ENCODE data around the gene DAB1.

The DAB1 gene

GRCh38 chr1:56967355-56967754 lies 456.5 kb downstream of the DAB1 start:
- H3K9me3 ChIP-seq (ENCODE audit: control insufficient read depth, insufficient read depth, low read depth, low read length): no peaks in the 10 kb centered on the region
- CTCF ChIA-PET: interaction anchor here (0.6 to 1.3 kb wide), 4 partner anchors 9 to 40 kb away, joined by 3 to 4 read pairs (median 3); no protein-coding TSS in a partner anchor

GRCh38 chr1:56966698-56966999 lies 457.2 kb downstream of the DAB1 start:
- H3K27ac ChIP-seq (ENCODE audit: extremely low read depth, low read depth, low read length): no peak overlapping the region
- ChIA-PET POLR2A (no interaction called here), CTCF (interaction anchor here (0.9 kb wide), 1 partner anchor 10 kb away, joined by 3 read pairs; no protein-coding TSS in a partner anchor)
- no peaks in the 10 kb centered on the region for H3K9me3 ChIP-seq (ENCODE audit: control insufficient read depth, insufficient read depth, low read depth, low read length)
- no peaks in the 10 kb centered on the region for H3K4me1 ChIP-seq (ENCODE audit: control insufficient read depth, insufficient read depth, low read length)
- no peaks in the 10 kb centered on the region for H3K36me3 ChIP-seq (ENCODE audit: control insufficient read depth in 2 of 2, insufficient read depth in 1 of 2, low read length in 2 of 2)
- H3K4me3 ChIP-seq (ENCODE audit: low read depth, low read length): no peak overlapping the region
- TF ChIP-seq ZNF37A (tag by site-specific recombination; IDR thresholded peaks at IDR 0.05) (no peak), ZNF555 (tag by site-specific recombination; conservative IDR thresholded peaks at IDR 0.05) (no peak), ZNF600 (tag by site-specific recombination; IDR thresholded peaks at IDR 0.05) (no peak), ZBTB44 (tag by site-specific recombination; IDR thresholded peaks at IDR 0.05) (no peak), ZNF26 (tag by site-specific recombination; IDR thresholded peaks at IDR 0.05) (no peak), IKZF3 (tag by site-specific recombination; IDR thresholded peaks at IDR 0.05) (no peak)

More at GRCh38 chr1:56967355-56967754, 456.5 kb downstream of the DAB1 start:
- POLR2A ChIA-PET: no interaction called here
- Histone ChIP-seq H3K27ac (ENCODE audit: extremely low read depth, low read depth, low read length) (no peak overlapping the region), H3K4me3 (ENCODE audit: low read depth, low read length) (no peak overlapping the region), H3K4me1 (ENCODE audit: control insufficient read depth, insufficient read depth, low read length) (no peaks in the 10 kb centered on the region), H3K36me3 (ENCODE audit: control insufficient read depth in 2 of 2, insufficient read depth in 1 of 2, low read length in 2 of 2) (no peaks in the 10 kb centered on the region)
- TF ChIP-seq HOXD13 (CRISPR knock-in tag; IDR thresholded peaks at IDR 0.05; ENCODE audit: borderline replicate concordance) (no peak), ZBTB17 (tag by site-specific recombination; IDR thresholded peaks at IDR 0.05) (no peak), PRDM6 (tag by site-specific recombination; IDR thresholded peaks at IDR 0.05) (no peak), REPIN1 (tag by site-specific recombination; IDR thresholded peaks at IDR 0.05; ENCODE audit: low read depth) (no peak), ZNF830 (tag by site-specific recombination; IDR thresholded peaks at IDR 0.05; ENCODE audit: low read depth) (no peak), ZNF518A (tag by site-specific recombination; conservative IDR thresholded peaks at IDR 0.05; ENCODE audit: low read depth) (no peak), ZNF514 (tag by site-specific recombination; IDR thresholded peaks at IDR 0.05) (no peak), ZNF112 (tag by site-specific recombination; IDR thresholded peaks at IDR 0.05) (no peak), BCL11B (tag by site-specific recombination; IDR thresholded peaks at IDR 0.05; ENCODE audit: low read depth) (no peak), ZNF768 (tag by site-specific recombination; IDR thresholded peaks at IDR 0.05) (no peak), ZEB2 (tag by site-specific recombination; IDR thresholded peaks at IDR 0.05) (no peak), ZNF324 (tag by site-specific recombination; IDR thresholded peaks at IDR 0.05) (no peak), AEBP2 (tag by site-specific recombination; IDR thresholded peaks at IDR 0.05; ENCODE audit: borderline replicate concordance) (no peak)
